ENCODE measurements around the gene CTRL. TPM values are rescaled to one million over a fixed set of nuclear protein-coding genes. Genes with fewer than 3 reads are reported as not detected.

The CTRL gene
- total and polyA plus RNA-seq, 12 donors: 0.39 to 2.0 (median 0.84) TPM

GRCh38 chr16:67923414-67924116 is 8.1 kb downstream of the CTRL start:
- H3K27me3 ChIP-seq: no peaks in the 10 kb centered on the region
- H3K27ac ChIP-seq: peak overlapping the region in 1 of 10 donors; percentile 16
- peaks cover 0 to 45% (median 5%) of the 10 kb centered on the region in 9 donors for H3K36me3 ChIP-seq
- H3K9me3 ChIP-seq: no peaks in the 10 kb centered on the region
- ATAC-seq (peak in 3 of 8 donors; percentile 6 to 43 (median 35)), DNase-seq (no peak)
- H3K4me3 ChIP-seq: no peak overlapping the region
- intact Hi-C loops (cut with DNase I): loop anchor here in 4 of 10 donors (5.0 to 10.0 kb wide), 3 partner anchors 96 to 251 kb away; no protein-coding TSS in a partner anchor
- 40 to 60% methylated on average over 10 of the region's 10 CpGs for WGBS, 2 donors
- TF ChIP-seq CTCF (IDR thresholded peaks at IDR 0.05): no peak
- H3K4me1 ChIP-seq: peaks cover 5 to 88% (median 63%) of the 10 kb centered on the region in 9 donors

- intact Hi-C loops (cut with DNase I): loop anchor here in 4 of 10 donors (5.0 to 10.0 kb wide), 3 partner anchors 95 to 250 kb away; no protein-coding TSS in a partner anchor
- peaks cover 0 to 43% (median 4%) of the 10 kb centered on the region in 9 donors for H3K36me3 ChIP-seq
- ATAC-seq (no peak), DNase-seq (no peak)
- no peaks in the 10 kb centered on the region for H3K9me3 ChIP-seq
- 77 to 79% methylated on average over 8 of the region's 8 CpGs for WGBS, 2 donors
- no peak overlapping the region for H3K4me3 ChIP-seq
- no peak for TF ChIP-seq CTCF (IDR thresholded peaks at IDR 0.05)
- peaks cover 8 to 92% (median 69%) of the 10 kb centered on the region in 9 donors for H3K4me1 ChIP-seq
- H3K27ac ChIP-seq: peak overlapping the region in 2 of 10 donors; percentile 4 to 19
- H3K27me3 ChIP-seq: no peaks in the 10 kb centered on the region
These were observed 8.9 kb downstream of the CTRL start for GRCh38 chr16:67922740-67923139.

GRCh38 chr16:67922221-67922620 is 9.4 kb downstream of the CTRL start:
- H3K9me3 ChIP-seq: no peaks in the 10 kb centered on the region
- H3K36me3 ChIP-seq: peaks cover 0 to 38% (median 0%) of the 10 kb centered on the region in 9 donors
- H3K4me3 ChIP-seq: no peak overlapping the region
- peak overlapping the region in 4 of 10 donors; percentile 17 to 39 (median 20) for H3K27ac ChIP-seq
- H3K4me1 ChIP-seq: peaks cover 13 to 97% (median 74%) of the 10 kb centered on the region in 9 donors
- WGBS, 2 donors: 68 to 69% methylated on average over 5 of the region's 5 CpGs
- TF ChIP-seq CTCF (IDR thresholded peaks at IDR 0.05): no peak
- H3K27me3 ChIP-seq: no peaks in the 10 kb centered on the region
- DNase-seq (no peak), ATAC-seq (no peak)
- intact Hi-C loops (cut with DNase I): loop anchor here in 4 of 10 donors (5.0 to 10.0 kb wide), 3 partner anchors 95 to 250 kb away; no protein-coding TSS in a partner anchor

DNA sequence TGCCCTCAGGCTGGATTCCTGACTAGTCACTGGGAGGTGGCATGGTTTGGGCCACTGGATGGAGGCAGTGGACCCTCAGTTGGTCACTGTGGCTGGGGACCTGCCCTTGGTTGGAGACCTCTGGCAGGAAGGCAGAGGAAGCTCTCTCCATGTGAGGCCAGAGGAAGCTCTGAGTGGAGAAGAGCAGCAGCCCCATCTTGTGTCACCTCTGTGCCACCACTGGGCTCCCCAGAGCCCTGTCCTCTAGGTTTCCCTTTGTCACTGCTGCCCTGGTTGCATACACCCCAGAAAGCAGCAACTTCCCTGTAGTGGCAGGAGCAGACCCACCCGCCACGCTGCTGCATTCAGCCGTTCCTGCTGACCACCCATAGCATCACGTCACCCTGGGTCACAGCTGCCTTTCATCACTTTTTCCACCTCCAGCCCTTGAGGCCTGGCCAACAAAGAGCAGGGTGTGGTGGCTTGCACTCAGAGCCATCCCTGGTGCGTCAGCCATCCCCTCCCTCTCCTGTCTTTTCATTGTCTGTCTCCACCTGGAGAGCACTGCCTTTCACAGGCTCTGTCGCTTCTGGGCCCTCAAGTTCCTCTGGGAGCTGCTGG is 11.9 kb downstream of the CTRL start:
- H3K4me1 ChIP-seq: peaks cover 25 to 96% (median 78%) of the 10 kb centered on the region in 9 donors
- DNase-seq (no peak), ATAC-seq (peak in 4 of 8 donors; percentile 27 to 40 (median 32))
- H3K27me3 ChIP-seq: no peaks in the 10 kb centered on the region
- WGBS, 2 donors: 54 to 71% methylated on average over 6 of the region's 6 CpGs
- peak overlapping the region in 4 of 10 donors; percentile 26 to 73 (median 43) for H3K27ac ChIP-seq
- H3K4me3 ChIP-seq: no peak overlapping the region
- H3K36me3 ChIP-seq: peaks cover 0 to 46% (median 0%) of the 10 kb centered on the region in 9 donors
- peak in 7 of 9 donors; percentile 22 to 47 (median 33) for TF ChIP-seq CTCF (IDR thresholded peaks at IDR 0.05)
- H3K9me3 ChIP-seq: no peaks in the 10 kb centered on the region
- intact Hi-C loops (cut with DNase I): loop anchor here in 5 of 10 donors (5.0 to 10.0 kb wide), 5 partner anchors 37 to 247 kb away; partner anchors contain the start of gene NRN1L (in 1 of the 5)

All from heart right ventricle (tissue), 16 donors.